Inflammatory macrophage (primary cell): ENCODE measurements around the gene SLC9A5.

ENCODE experiments used
- DNase-seq, 2 donors: peaks; one replicate each; pipeline ENCODE4 v3.0.0-alpha.2; 2020 to 2022
- total RNA-seq, 18 experiments: gene quantifications; one replicate each; lab custom pipeline; 2026; ENCODE audit warnings: mixed read lengths in 6 of 18, inconsistent platforms in 2 of 18; lab: John Stamatoyannopoulos, UW

Gene SLC9A5
- total RNA-seq = 0.06 to 1.0 (median 0.58) reads per million in 18 experiments

GRCh38 chr16:67248401-67249177 is at the start of gene SLC9A5:
Gene SLC9A5 (plus strand): TSS chr16:67248979. CDS start chr16:67249015, 36 bp downstream.
- DNase-seq = no peak

GRCh38 chr16:67199011-67199807 is 49.6 kb upstream of the SLC9A5 start, which contains the start of gene ELMO3:
Gene ELMO3 (plus strand): TSS chr16:67199131. CDS start chr16:67199327, 196 bp downstream.
- DNase-seq = no peak

GRCh38 chr16:67199808-67200198 is 49.0 kb upstream of the SLC9A5 start:
- no peak for DNase-seq

GRCh38 chr16:67200491-67200890 is 48.3 kb upstream of the SLC9A5 start:
- DNase-seq = no peak

- DNase-seq = no peak
Observed at GRCh38 chr16:67201411-67202345, 47.1 kb upstream of the SLC9A5 start.

- DNase-seq = no peak
Observed at GRCh38 chr16:67202426-67202825, 46.4 kb upstream of the SLC9A5 start.

- no peak for DNase-seq
Observed at GRCh38 chr16:67202956-67203493, 45.8 kb upstream of the SLC9A5 start.

GRCh38 chr16:67204076-67204475 is 44.7 kb upstream of the SLC9A5 start:
- no peak for DNase-seq

GRCh38 chr16:67206129-67206837 is 42.5 kb upstream of the SLC9A5 start:
- no peak for DNase-seq

GRCh38 chr16:67206838-67207248 is 41.9 kb upstream of the SLC9A5 start:
- DNase-seq = no peak

- no peak for DNase-seq
Observed at GRCh38 chr16:67207249-67208091, 41.3 kb upstream of the SLC9A5 start.

GRCh38 chr16:67208154-67208896 is 40.5 kb upstream of the SLC9A5 start:
- no peak for DNase-seq

- DNase-seq = no peak
Observed at GRCh38 chr16:67209565-67209964, 39.2 kb upstream of the SLC9A5 start.

GRCh38 chr16:67210069-67210937 is 38.5 kb upstream of the SLC9A5 start:
- DNase-seq = no peak

- DNase-seq = no peak
Observed at GRCh38 chr16:67211674-67212073, 37.1 kb upstream of the SLC9A5 start.

- no peak for DNase-seq
Observed at GRCh38 chr16:67212766-67213165, 36.0 kb upstream of the SLC9A5 start.

- no peak for DNase-seq
Observed at GRCh38 chr16:67213197-67214019, 35.4 kb upstream of the SLC9A5 start.

- DNase-seq = no peak
Observed at GRCh38 chr16:67215706-67216105, 33.1 kb upstream of the SLC9A5 start.
